B cell (primary cell): ENCODE data around the gene FLT3LG.

Experiments used
- EZH2 ChIP-seq: IDR thresholded peaks from 2 replicates; pipeline ENCODE4 v1.6.1; 2012; ENCODE audit warnings: borderline replicate concordance, low read depth, mild to moderate bottlenecking, moderate library complexity, low read length; ENCODE audit not compliant: insufficient read depth, poor library complexity, severe bottlenecking
- TF ChIP-seq, protein P1 (sequence below): fragments of 200-600 bp; IDR thresholded peaks from one replicate; pipeline ENCODE4 v1.8.0; 2022; ENCODE audit warnings: antibody characterized with exemption, mild to moderate bottlenecking

DNA sequence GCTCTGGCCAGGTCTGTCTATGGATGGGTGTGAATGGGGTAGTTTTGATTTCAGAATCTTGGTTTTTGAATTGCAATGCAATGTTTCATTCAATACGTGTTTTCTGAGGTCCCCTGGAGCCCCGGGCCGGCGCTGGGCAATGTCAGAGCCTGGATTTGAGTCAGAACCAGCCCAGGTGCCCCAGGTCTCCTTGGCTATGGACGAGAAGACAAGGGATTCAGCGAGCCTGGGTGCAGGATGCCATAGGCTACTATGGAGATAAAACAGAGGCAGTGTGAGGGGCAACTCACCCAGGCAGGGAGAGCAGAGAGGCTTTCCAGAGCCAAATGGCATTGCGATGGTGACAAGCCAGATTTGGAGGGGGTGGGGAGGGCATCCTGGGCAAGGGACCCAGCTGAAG lies 12.2 kb downstream of the FLT3LG start:
- TF ChIP-seq, protein P1, sequence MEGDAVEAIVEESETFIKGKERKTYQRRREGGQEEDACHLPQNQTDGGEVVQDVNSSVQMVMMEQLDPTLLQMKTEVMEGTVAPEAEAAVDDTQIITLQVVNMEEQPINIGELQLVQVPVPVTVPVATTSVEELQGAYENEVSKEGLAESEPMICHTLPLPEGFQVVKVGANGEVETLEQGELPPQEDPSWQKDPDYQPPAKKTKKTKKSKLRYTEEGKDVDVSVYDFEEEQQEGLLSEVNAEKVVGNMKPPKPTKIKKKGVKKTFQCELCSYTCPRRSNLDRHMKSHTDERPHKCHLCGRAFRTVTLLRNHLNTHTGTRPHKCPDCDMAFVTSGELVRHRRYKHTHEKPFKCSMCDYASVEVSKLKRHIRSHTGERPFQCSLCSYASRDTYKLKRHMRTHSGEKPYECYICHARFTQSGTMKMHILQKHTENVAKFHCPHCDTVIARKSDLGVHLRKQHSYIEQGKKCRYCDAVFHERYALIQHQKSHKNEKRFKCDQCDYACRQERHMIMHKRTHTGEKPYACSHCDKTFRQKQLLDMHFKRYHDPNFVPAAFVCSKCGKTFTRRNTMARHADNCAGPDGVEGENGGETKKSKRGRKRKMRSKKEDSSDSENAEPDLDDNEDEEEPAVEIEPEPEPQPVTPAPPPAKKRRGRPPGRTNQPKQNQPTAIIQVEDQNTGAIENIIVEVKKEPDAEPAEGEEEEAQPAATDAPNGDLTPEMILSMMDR = no peak
- TF ChIP-seq EZH2 = no peak
